Stomach (tissue), 9 donors: ENCODE results near the gene ATAD2B. TPM values are rescaled to one million over a fixed set of nuclear protein-coding genes. Genes with fewer than 3 reads are reported as not detected.

Source experiments
- DNase-seq, 2 donors: peaks; one replicate each; pipeline versions ENCODE4 v3.0.0 to v3.0.0-alpha.2; 2013 to 2019
- H3K27ac ChIP-seq, 5 donors: fragments of 200-600 bp in 4 of 5; sonication (generic) in 4 of 5; one replicate each; pipeline ENCODE4 v1.5.1; 2013 to 2019; ENCODE audit warnings: mild to moderate bottlenecking in 1 of 5, moderate library complexity in 1 of 5
- H3K27me3 ChIP-seq, 3 donors: fragments of 200-600 bp; sonication (generic); one replicate each; pipeline ENCODE4 v1.5.1; 2017 to 2019; ENCODE audit warnings: mixed run types in 1 of 3
- H3K36me3 ChIP-seq, 4 donors: fragments of 200-600 bp; sonication (generic); 1 replicate in 3 of 4; 2 replicates in 1 of 4; pipeline ENCODE4 v1.5.1; 2016 to 2019
- H3K4me1 ChIP-seq, 4 donors: fragments of 200-600 bp; sonication (generic); one replicate each; pipeline ENCODE4 v1.5.1; 2016 to 2019
- H3K4me3 ChIP-seq, 4 donors: fragments of 200-600 bp; sonication (generic) in 3 of 4; one replicate each; pipeline ENCODE4 v1.5.1; 2016 to 2019; ENCODE audit warnings: mild to moderate bottlenecking in 1 of 4
- H3K9me3 ChIP-seq, 4 donors: fragments of 200-600 bp; sonication (generic); one replicate each; pipeline ENCODE4 v1.5.1; 2016 to 2019
- EP300 ChIP-seq: sonication (generic); formaldehyde crosslinking; IDR thresholded peaks from one replicate; pipeline ENCODE4 v1.6.1; 2017; ENCODE audit warnings: antibody characterized with exemption
- POLR2A ChIP-seq, 4 donors: fragments of 450-650 bp; IDR thresholded peaks; one replicate each; pipeline ENCODE4 v1.6.1; 2016; ENCODE audit warnings: antibody characterized with exemption in 4 of 4, control low read depth in 2 of 4, mild to moderate bottlenecking in 1 of 4, moderate library complexity in 1 of 4
- POLR2AphosphoS5 ChIP-seq, 3 donors: sonication (generic); formaldehyde crosslinking; IDR thresholded peaks; one replicate each; pipeline ENCODE4 v1.6.1; 2016; ENCODE audit warnings: antibody characterized with exemption in 3 of 3
- WGBS, 5 donors: extraction: QIAGEN DNeasy Blood & Tissue Kit in 3 of 5; methylation state at CpG; one replicate each; pipeline versions ENCODE4 v1.1.5 to v1.1.7; 2013 to 2018; 5-methylcytosine and 5-hydroxymethylcytosine counted together
- intact Hi-C: fragments of 100-400 bp; cut with DNase I; formaldehyde crosslinking; loops from one replicate; pipeline ENCODE4 v1.15.1; 2023; ENCODE audit warnings: low total_unique reads
- polyA plus RNA-seq, 3 donors: library from polyadenylated mRNA; stranded (reverse); fragments of 200-250 nt; gene quantifications; one replicate each; pipeline ENCODE4 v1.2.3, GENCODE V29; 2013
- total RNA-seq, 5 donors: library from RNA; depleted of rRNA; stranded (reverse); fragments of >200 nt; gene quantifications; one replicate each; pipeline versions ENCODE4 v1.1.0 to v1.2.3, GENCODE V29; 2014 to 2016
- TF ChIP-seq, protein P1 (sequence below), 7 experiments: fragments of 450-650 bp in 4 of 7; fragments of 200-600 bp in 3 of 7; sonication (generic) in 3 of 7; IDR thresholded peaks; one replicate each; pipeline ENCODE4 v1.5.1; 2016 to 2019; ENCODE audit warnings: antibody characterized with exemption in 7 of 7, control low read depth in 2 of 7, mild to moderate bottlenecking in 1 of 7
- donor health status: healthy with polysubstance abuse.
- donor health status: Bipolar disorder and iron deficiency.
- donor health status: healthy.

ATAD2B gene
- total and polyA plus RNA-seq, 8 donors = 2.0 to 67.0 (median 17.2) TPM

DNA sequence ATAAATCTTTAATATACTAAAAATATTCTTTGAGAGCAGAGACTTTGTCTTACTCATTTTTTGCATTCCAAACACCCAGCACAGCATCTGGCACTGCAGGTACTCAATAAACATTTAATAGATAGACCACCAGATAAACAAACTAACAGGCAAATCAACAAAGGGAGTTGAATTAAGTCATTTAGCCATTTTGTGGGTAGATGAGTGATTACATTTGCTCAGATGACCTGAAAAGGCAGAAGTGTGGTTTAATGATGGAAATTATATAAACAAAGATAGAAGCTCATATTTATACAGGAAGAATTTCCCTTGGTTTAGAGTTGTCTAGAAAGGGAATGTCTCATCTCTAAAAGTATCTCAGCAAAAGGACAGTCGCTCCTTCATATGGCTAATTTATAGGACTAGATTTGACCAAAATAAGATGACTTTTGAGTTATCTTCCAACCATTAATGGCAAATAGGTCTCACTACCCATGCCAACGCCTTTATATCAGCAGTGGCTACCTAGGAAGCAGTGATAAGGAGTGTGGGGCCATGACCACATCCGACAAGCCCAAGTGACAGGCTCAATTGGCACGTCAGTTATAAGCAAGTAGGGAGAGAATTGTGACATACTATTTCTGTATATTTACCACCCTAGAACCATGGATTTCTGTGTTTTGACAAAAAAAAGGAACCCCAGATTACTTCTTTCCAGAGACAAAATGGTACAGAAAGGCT lies 173.5 kb downstream of the ATAD2B start:
- TF ChIP-seq EP300 (no peak), POLR2A (IDR thresholded peaks at IDR 0.05) (no peak), POLR2AphosphoS5 (IDR thresholded peaks at IDR 0.05) (no peak)
- TF ChIP-seq, protein P1, sequence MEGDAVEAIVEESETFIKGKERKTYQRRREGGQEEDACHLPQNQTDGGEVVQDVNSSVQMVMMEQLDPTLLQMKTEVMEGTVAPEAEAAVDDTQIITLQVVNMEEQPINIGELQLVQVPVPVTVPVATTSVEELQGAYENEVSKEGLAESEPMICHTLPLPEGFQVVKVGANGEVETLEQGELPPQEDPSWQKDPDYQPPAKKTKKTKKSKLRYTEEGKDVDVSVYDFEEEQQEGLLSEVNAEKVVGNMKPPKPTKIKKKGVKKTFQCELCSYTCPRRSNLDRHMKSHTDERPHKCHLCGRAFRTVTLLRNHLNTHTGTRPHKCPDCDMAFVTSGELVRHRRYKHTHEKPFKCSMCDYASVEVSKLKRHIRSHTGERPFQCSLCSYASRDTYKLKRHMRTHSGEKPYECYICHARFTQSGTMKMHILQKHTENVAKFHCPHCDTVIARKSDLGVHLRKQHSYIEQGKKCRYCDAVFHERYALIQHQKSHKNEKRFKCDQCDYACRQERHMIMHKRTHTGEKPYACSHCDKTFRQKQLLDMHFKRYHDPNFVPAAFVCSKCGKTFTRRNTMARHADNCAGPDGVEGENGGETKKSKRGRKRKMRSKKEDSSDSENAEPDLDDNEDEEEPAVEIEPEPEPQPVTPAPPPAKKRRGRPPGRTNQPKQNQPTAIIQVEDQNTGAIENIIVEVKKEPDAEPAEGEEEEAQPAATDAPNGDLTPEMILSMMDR (IDR thresholded peaks at IDR 0.05) = no peak
- H3K9me3 ChIP-seq = no peaks in the 10 kb centered on the region
- WGBS, 5 donors = 65 to 82% (median 79%) methylated on average over 4 of the region's 4 CpGs
- intact Hi-C loops = no loop called here
- no peak overlapping the region for H3K4me3 ChIP-seq
- peaks cover 0 to 65% (median 58%) of the 10 kb centered on the region in 4 donors for H3K36me3 ChIP-seq
- H3K27ac ChIP-seq = no peak overlapping the region
- H3K4me1 ChIP-seq = peaks cover 0 to 11% (median 4%) of the 10 kb centered on the region in 4 donors
- H3K27me3 ChIP-seq = no peaks in the 10 kb centered on the region
- no peak for DNase-seq

DNA sequence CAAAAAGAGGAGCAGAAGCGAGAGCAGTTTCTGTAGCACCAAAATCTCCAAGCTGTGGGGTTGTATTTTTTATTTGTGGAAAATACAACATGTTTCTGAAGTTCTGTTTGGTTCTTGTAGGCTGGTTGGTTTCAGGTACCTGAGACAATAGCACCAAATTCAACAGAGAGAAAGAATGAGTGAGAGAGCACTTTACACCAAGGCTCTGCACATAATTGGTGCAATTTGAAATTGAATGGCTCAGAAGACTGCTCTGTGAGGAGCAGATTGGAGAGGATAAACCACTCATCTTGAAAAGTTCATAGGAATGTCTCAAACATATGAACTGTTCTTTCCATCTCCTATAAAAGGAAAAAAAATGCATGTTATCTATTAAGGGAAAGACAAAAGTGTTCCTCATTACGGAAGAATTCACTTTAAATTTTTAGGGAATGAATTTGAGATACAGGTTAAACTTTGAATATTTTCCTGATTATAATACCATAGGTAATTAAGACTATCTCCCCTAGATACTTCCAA lies 175.1 kb downstream of the ATAD2B start:
- DNase-seq = no peak
- peaks cover 0 to 51% (median 46%) of the 10 kb centered on the region in 4 donors for H3K36me3 ChIP-seq
- no peaks in the 10 kb centered on the region for H3K9me3 ChIP-seq
- H3K4me1 ChIP-seq = no peaks in the 10 kb centered on the region
- H3K4me3 ChIP-seq = no peak overlapping the region
- no peak overlapping the region for H3K27ac ChIP-seq
- intact Hi-C loops = no loop called here
- H3K27me3 ChIP-seq = no peaks in the 10 kb centered on the region
- TF ChIP-seq POLR2A (IDR thresholded peaks at IDR 0.05) (no peak), POLR2AphosphoS5 (IDR thresholded peaks at IDR 0.05) (no peak), EP300 (no peak)
- TF ChIP-seq, protein P1 (IDR thresholded peaks at IDR 0.05) = no peak
- WGBS, 5 donors = 96 to 99% (median 98%) methylated on average over 2 of the region's 2 CpGs

DNA sequence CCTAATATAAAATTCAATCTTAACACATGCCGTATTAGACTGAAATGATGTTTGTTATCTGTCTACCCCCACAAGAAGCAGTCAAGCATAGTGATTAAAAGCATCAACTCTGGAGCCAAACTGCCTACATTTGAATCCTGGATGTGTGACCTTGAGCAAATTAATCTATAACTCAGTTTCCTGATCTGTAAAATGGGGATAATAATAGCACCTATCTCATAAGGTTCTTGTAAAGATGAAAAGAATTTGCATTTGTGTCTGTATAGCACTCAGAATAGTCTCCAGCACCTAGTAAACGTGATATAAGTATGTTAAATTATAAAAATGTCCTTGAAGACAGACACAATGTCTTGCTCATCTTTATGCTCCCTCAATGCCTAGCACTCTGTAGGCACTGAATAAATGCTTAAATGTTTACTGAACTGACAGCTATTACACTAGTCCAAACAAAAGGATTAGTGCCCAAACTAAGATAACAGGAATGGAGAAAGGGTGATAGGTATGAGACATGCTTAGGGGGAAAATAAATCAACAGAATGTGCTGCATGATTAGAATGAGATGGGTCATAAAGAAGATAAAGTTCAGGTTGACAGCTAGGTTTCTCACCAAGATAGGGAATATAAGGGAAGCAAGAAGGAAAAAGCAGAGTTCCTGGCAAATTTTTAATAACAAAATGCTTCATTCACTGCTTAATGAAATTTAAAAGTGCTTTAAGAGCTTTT lies 180.6 kb downstream of the ATAD2B start:
- intact Hi-C loops = no loop called here
- Histone ChIP-seq H3K4me1 (peaks cover 0 to 14% (median 10%) of the 10 kb centered on the region in 4 donors), H3K27ac (no peak overlapping the region), H3K4me3 (no peak overlapping the region), H3K36me3 (peaks cover 0 to 16% (median 14%) of the 10 kb centered on the region in 4 donors), H3K27me3 (no peaks in the 10 kb centered on the region), H3K9me3 (no peaks in the 10 kb centered on the region)
- WGBS, 5 donors = 62 to 93% (median 82%) methylated on average over 2 of the region's 2 CpGs
- DNase-seq = no peak
- TF ChIP-seq, protein P1 (IDR thresholded peaks at IDR 0.05) = no peak
- TF ChIP-seq POLR2AphosphoS5 (IDR thresholded peaks at IDR 0.05) (no peak), POLR2A (IDR thresholded peaks at IDR 0.05) (no peak), EP300 (no peak)

DNA sequence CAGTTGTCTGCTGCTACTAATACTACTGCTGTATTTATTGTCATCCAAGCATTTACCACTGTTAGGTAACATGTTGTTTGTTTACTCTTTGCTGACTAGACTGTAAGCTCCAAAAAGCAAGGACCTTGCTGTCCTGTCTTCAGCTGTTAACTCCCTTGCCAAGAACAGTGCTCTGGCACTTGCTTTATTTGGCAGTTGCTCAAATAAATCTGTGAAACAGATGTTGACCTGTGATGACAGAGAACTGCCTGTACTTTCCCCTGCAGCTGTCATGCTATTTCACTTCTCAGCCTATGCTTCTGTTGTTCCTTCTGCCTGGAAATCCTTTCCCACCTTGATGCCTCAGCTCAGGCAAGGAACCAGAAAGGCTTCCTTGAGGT lies 181.2 kb downstream of the ATAD2B start:
- intact Hi-C loops = no loop called here
- Histone ChIP-seq H3K4me3 (no peak overlapping the region), H3K36me3 (peaks cover 0 to 10% (median 8%) of the 10 kb centered on the region in 4 donors), H3K27ac (no peak overlapping the region), H3K4me1 (peaks cover 0 to 14% (median 10%) of the 10 kb centered on the region in 4 donors), H3K9me3 (no peaks in the 10 kb centered on the region), H3K27me3 (no peaks in the 10 kb centered on the region)
- TF ChIP-seq POLR2AphosphoS5 (IDR thresholded peaks at IDR 0.05) (peak in 2 of 3 donors; percentile 28 to 58), POLR2A (IDR thresholded peaks at IDR 0.05) (no peak)
- DNase-seq = peak in 1 of 2 donors; percentile 37
